Astrocyte of the hippocampus (primary cell): ENCODE data around the gene ZNF519.
"Not testable (repeated sequence)": the region's sequence is repeated elsewhere in the genome, so short reads cannot be mapped to it uniquely, and the experiment has no call there.

ENCODE experiments used
- DNase-seq: peaks from one replicate; pipeline ENCODE4 v3.0.0; 2011; ENCODE audit warnings: low read depth, low spot score

The ZNF519 gene

GRCh38 chr18:14147935-14148865 is 16.0 kb upstream of the ZNF519 start:
- not testable (repeated sequence) for DNase-seq

GRCh38 chr18:14146771-14147170 is 14.5 kb upstream of the ZNF519 start:
- not testable (repeated sequence) for DNase-seq

GRCh38 chr18:14145581-14146338 is 13.5 kb upstream of the ZNF519 start:
- not testable (repeated sequence) for DNase-seq

DNA sequence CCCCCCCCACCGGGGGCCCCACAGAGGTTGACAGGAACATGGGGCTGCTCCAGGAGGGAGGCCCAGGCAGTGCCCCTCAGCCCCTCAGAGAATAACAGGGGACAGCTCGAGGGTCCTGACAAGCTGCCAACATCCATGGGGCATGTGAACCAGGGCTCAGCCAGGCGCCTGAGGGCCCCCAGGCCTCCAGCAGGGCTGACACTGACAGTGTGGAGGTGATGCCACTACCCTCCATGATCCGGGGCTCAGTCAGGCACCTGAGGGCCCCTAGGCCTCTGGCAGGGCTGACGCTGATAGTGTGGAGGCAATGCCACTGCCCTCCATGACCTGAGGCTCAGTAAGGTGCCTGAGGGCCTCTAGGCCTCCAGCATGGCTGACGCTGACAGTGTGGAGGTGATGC is 12.8 kb upstream of the ZNF519 start:
- DNase-seq: not testable (repeated sequence)

- DNase-seq: no peak
Observed at GRCh38 chr18:14144628-14144895, 12.3 kb upstream of the ZNF519 start.

DNA sequence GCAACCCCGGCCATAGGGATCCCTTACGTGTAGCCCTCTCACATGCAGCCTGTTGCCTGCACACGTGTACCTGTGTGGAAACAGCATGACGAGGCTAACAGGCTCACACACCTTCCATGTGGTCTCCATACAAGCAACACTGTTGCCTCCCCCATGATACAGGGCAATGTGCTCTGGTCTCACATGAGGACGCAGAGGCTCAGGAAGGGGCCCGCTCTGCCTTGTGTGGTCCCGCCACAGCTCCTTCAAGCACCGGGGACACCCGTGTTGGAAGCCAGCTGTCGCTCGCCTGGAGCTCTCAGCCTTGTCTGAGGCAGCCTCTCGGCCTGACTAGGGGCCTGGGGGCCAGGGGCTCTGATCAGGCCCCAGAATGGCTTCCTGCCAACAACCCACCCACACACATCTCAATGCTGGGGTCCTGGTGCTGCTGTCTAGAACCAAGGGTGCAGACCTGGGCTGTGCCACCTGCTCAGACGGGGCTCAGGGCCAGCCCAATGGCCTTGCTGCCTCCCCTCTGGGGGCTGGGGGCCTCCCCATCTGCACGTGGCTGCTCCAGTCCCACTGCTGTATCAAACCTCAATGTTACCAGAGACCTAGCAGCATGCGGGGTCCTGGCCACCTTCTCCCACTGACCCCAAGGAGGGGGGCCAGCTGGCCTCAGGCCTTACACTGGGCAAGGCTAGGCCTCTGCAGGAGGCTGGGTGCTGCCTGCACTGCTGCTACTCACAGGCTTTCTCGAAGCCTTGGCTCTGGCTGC is 11.8 kb upstream of the ZNF519 start:
- not testable (repeated sequence) for DNase-seq

DNA sequence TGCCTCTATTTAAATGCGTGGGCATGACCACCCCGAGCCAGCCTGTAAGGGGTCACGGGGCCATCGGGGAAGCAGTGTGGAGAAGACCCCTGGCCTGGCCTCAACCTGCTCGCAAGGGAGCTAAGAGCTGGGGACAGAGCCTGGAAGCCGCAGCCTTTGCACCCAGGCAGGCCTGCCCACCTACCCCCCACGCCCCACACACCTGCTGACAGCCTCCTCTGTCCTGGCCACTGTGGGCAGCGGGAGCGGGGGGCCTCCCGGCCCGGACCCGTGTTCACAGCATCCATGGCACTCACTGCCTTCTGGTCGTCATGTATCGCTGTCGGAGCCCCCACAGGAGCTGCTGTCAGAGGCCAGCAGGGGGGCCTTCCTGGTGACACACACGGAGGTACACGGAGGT is 11.2 kb upstream of the ZNF519 start:
- DNase-seq: not testable (repeated sequence)

- DNase-seq: not testable (repeated sequence)
Observed at GRCh38 chr18:14142177-14142576, 9.9 kb upstream of the ZNF519 start.

- not testable (repeated sequence) for DNase-seq
Observed at GRCh38 chr18:14139583-14139982, 7.3 kb upstream of the ZNF519 start.

GRCh38 chr18:14137971-14138370 is 5.7 kb upstream of the ZNF519 start:
- DNase-seq: not testable (repeated sequence)

- DNase-seq: not testable (repeated sequence)
Observed at GRCh38 chr18:14131696-14132270, 452 bp downstream of the ZNF519 start.

GRCh38 chr18:14130804-14131203 is 1.4 kb downstream of the ZNF519 start:
- DNase-seq: not testable (repeated sequence)

- DNase-seq: no peak
Observed at GRCh38 chr18:14124689-14125088, 7.5 kb downstream of the ZNF519 start.

DNA sequence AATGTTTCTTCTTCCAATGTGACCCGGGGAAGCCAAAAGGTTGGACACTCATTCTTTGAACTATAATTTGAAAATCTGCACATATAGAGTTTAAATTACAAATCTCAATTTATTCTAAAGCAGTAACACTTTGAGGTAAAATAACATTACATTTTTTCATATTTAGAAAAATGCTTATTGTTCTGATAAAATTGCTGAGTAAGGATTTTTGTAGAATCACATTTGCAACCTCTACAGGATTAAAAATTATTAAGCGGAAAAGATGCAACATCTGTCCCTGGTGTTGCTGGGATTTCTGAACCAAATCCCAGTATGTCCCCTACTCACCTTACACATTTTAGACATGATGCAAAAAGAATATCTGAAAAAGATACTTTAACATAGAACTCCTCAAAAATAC is 10.1 kb downstream of the ZNF519 start:
- no peak for DNase-seq

- DNase-seq: no peak
Observed at GRCh38 chr18:14120926-14121325, 11.3 kb downstream of the ZNF519 start.

DNA sequence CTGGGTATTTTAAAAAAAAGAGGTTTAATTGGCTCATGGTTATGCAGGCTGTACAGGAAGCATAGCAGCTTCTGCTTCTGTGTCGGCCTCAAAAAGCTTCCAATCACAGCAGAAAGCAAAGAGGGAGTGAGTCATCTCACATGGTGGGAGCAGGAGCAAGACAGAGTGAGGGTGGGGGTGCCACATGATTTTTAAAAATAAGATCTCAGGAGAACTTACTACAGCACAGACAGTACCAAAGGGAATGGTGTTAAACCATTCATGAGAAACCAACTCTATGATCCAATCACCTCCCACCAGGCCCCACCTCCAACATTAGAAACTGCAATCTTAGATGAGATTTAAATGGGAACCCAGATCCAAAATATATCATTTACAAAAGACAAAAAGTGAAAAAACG is 14.6 kb downstream of the ZNF519 start:
- no peak for DNase-seq

DNA sequence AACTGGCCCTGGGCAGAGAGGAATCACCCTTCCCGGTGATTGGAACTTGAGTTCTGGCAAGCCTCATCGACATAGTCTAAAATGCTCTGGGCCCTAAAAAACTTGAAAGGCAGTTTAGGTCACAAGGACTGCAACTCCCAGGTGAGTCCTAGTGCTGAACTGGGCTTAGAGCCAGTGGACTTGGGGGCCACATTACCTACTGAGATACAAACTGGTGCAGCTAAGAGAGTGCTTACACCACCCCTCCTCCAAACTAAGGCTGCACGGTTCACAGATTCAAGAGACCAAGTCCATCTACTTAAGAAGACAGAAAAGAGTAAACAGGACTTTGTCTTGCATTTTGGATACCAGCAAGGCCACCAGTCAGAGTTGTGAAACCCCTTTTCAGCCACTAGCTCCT is 25.3 kb downstream of the ZNF519 start:
- DNase-seq: no peak

- DNase-seq: no peak
Observed at GRCh38 chr18:14104906-14105748, 27.1 kb downstream of the ZNF519 start.

DNA sequence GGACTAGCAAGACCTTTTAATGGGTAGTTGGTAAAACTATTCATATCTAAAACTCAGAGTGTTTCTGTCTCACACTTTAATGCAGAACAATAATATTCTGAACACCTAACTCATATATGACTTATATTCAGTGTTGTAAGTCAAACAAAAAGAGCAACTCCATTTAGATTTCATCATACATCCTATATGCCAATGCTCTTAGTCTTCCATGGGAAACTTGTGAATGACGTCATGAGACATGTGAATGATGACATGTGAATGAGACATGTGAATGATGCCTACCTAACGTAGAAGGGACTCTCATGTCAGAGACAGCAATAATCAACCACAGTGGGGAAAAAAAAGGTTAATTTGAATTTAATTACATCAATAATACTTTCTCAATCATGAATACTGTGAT is 28.0 kb downstream of the ZNF519 start:
- no peak for DNase-seq

DNA sequence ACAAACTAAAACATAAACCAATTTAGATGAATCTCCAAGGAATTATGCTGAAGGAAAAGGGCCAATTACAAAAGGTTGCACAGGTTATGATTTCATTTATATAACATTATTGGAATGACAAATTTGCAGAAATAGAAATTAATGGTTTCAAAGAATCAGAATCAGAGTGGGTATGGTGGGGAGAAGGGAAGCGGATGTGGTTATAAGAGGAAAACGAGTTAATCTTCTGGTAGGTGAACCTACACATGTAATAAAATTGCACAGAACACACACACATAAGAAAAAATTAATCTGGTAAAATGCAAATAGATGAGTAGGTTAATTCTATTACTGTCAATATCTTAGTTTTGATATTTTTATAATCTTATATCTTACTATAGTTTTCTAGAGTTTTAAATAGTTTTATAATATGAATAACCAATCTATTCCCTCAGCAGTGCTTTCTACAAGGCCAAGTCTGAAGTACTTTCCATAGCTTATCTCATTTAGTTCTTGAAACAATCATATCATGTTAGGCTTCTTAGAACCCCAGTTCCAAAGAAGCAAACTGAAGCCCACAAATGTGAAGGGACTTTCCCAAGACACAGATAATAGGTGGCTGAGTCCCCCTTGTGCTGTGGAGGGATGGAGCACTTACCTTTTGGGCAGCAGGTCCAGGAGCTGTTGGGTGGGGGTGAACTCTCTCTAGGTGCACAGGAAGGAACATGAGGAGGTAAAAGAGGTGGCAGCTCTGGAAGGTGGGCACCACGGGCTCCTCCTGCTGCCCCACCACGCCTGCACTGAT is 31.5 kb downstream of the ZNF519 start:
- DNase-seq: no peak
